ENCODE results near the gene NFIB.

The NFIB gene

DNA sequence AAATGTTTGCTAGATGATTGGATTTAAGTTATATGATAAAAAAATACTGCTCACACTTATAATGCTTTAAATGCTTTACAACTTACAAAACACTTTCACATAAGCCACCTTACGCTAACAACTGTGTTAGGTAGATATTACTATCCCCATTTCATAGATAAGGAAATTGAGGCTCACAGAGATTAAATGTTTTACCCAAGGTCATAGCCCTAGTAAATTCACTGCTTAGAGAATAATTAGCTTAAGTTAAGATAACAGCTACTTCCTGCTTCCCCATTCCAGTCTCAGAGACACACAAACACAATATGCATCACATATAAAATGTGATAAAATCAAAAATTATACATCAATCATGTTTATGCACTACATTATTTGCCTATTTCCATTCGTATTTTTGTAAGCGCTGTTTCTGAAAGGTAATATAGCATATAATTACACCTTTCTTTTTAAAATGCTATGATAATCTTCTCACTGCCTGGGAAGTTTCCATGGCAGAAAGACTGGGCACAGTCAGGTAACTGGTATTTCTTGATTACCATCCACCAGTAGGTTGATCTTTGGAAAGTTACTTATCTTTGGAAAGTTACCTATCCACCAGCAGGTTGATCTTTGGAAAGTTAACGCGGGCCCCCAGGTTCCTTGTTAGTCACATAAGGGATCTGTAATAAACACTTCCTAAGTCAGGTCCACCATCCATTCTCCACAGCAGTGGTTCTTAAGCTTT is 101.1 kb downstream of the NFIB start:
- DNase-seq (ENCODE audit: low spot score), result no peak

DNA sequence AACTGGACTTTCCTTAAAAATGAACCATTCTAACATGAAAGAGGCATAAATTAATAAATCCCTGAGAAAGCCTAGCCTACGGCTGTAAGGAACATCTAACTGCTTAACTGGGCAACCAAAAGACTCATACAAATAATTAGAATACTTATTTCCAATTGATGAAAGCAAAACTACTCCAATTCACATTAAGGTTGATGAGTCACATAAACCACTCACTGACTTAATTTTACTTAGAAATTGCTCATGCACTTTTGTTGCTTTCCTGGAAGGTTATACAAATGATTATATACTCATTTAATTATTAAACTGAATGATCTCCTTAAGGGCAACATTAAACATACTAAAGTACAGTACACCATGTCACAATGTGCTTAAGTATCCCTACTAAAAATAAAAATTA is 101.9 kb downstream of the NFIB start:
- no peak for DNase-seq (ENCODE audit: low spot score)

DNA sequence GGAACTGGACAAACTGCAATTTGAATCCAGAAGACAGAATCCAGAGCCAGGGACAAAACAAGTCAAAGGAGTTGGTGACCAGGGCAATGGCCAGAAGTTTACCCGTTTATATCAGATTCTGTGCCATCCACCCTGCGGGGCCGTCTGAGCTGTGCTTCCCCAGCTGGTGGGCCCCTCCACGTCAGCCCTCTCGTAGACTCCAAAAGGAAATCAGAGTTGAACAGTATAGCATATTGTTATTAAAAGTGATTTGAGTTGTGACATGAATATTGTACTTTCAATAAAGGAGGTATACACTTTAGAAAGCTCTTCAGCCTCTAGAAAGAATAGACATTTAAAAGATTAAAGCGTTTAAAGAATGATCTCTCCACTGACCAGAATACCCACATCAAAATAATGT is 102.4 kb downstream of the NFIB start:
- DNase-seq (ENCODE audit: low spot score), result no peak

DNA sequence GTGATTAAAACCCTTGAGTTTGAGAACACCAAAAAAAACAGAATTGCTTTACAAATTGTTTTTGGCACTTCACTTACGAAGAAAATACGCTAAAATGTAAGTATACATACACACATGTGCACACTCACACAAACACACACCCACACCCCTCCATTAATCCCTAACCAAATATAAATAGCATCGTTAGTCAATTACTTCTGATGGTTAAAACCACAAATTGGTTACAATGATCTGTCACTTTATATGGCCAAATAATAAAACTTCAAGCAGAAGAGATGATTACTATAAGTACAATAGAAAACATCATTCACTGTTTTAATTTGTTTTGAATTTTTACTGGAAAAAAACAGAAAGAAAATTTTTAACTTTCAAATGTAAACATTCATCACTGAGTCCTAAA is 103.5 kb downstream of the NFIB start:
- DNase-seq (ENCODE audit: low spot score), result no peak

DNA sequence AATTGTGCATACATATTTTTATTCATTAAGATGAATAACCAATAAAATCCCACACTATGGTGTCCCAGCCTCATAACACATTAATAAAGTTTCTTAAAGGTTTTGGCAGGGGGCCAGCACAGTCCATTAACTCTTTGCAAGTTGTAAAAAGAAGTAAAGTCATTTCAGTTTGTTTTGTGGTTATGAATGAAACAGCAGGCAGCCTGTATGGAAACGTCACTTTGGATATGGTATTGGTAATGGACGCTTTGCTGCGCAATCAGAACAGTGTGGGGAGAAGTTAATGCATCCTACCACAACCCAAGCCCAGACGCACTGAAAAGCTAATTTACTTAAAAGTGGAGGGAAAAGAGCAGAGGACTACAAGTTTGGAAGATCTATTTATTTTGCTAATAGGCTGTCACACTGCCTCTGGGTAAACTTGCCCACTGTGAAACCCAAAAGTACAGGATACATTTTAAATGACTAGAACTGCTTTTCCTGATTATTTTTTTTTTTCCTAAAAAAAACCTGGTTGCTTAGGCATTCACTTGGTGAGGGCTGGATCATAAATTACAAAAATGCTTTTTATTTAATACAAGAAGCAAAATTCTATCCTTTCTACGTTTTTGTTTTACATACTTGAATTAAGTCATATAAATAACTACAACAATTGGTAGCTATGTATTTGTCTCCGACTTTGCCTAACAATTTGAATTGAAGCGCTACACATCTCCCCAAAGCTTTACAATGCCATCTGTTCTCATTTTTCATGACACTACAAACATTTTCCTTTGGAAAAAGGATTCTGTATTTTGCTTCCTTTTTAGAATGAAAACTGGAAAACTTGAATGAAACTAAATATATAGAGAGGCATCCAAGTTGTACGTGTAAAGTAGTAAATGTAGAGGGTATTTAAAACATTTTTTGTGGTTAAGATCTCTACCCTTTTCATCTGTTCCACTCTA is 104.3 kb downstream of the NFIB start:
- DNase-seq (ENCODE audit: low spot score), result peak; percentile 25

DNA sequence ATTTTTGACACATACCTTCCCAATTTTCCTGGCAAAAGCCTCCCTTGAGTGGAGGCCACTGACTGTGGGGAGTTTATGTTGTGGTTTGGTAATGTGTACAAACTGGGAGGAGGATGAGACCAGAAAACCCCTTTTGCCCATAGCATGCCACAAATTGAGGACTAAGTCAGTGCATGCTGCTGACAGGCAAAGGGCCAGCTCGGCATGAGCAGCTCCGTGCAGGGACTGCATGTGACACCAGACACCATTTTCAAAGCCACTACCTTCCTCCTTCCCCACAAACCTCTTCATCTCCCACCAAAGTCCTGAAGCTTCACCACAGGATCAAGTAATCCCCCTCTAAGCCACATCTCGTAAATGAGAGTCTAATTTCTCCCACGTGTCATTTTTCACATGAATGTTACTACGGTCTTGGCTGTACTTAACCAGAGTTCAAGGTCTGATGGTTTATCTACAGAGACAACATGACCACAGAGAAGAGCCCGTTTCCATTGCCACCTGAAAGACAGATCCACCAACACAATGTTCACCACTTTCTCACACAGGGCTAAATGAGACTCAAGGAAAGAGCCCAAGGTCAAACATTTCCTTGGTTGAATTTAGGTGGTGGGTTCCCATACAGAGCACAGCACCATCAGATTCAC is 106.5 kb downstream of the NFIB start:
- DNase-seq (ENCODE audit: low spot score), result no peak

DNA sequence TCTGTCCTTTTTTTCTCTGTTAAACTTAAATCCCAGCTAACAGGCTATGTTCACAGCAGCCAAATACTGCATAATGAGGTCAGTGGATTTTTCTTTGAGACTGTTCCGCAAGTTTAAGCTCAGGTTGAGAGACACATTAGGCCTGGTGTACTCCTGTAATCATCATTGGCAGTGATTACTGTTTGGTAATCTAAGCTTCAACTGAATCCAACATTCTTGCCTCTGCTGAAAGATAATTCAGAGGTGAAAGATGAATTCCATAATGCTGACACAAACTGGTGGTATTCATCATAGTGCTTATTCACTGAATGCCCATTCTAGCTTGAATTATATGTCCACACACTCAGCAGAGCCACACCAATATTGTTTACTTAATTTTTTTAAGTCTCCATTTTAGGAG is 108.5 kb downstream of the NFIB start:
- no peak for DNase-seq (ENCODE audit: low spot score)

DNA sequence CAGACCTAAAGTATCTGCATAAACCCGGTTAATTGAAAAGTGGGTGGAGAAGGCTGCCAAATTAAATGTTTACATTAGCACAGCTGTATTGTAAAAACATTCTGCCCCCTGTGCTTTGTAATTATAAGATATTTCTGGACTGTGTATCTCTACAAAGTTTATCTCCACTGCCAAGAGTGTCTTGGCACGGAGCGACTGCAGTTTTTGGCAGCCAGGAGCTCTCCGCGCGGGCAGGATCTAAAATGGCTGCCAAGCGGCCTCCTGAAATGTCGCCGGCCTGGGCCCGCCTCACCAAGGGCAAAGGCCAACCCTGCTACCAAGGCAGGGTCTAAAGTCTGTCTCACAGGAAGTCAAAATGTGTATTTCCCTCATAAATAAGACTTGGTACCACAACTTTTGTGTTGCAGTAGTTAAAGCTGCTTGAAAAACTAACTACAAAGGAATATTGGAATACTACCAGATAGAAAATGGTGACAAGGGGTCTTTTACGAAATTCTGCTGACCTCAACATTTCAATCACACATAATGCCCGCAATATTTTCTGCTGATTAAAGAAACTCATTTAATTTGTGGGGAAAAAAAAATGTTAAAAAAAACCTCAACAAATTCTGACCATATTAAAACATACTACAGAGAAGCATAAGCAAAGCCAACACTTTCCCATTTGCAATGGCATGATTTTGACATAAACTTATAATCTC is 110.4 kb downstream of the NFIB start:
- peak; percentile 84 for DNase-seq (ENCODE audit: low spot score)

DNA sequence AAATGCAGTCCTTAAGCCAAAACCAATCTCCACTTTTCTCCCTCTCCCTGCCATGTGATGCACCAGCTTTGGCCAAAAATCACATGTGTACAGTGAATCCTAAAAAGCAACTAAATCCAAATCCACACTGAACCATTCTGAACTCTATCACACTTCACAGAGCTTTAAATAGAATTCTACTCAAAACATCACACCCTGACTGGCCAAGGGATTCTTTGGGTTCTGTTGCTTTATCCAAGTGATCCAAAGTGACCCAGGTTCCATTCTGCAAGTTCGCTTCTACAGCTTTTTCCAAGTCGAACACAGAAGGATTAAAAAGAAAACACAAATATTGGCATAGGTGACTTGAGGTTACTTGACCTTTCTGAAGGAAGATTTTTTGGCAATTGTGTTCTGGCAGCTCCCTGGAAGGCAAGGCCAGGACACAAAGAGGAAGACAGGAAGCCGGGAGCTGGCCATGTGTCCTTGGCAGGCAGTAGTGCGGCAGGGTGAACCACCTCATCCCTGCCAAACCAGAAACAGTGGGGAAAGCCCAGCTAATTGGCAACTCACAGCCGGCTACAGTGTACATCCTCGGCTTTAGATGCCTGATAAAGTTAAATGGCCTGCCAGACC is 115.0 kb downstream of the NFIB start:
- DNase-seq (ENCODE audit: low spot score), result peak; percentile 97

DNA sequence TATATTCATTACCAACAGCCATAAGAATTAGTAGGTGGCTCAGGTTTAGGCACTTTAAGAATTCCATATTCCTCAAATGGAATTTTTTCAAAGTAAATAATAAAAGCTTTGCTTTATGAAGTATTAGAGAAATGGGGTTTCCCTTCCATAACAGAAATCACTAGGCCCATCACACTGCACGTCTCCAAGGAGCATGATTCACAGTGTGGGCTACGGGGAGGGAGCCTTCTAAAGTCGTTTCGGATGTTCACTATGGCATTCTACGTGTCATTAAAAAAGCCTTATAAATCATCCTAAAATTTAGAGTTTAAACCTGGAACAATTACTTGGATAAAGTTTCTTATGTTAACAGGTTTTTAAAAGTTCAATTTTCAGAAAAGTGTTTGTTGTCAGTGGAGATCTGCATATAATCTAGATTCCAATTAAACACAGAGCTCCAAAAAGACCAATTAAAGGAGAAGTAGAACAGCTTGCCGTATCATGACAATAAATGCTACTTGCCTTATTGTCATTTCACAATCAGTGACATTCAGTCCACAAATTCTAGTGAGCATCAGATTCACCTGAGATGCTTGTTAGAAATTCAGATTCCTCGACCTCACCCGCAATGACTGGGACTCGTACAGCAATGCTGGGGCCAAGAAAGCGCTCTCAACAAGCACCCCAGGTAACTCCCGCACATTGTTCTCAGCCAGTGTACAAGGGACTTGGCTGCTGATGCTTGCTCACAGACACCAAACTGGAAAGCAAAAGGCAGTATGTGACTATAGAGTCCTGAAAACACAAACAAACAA is 115.7 kb downstream of the NFIB start:
- no peak for DNase-seq (ENCODE audit: low spot score)

DNA sequence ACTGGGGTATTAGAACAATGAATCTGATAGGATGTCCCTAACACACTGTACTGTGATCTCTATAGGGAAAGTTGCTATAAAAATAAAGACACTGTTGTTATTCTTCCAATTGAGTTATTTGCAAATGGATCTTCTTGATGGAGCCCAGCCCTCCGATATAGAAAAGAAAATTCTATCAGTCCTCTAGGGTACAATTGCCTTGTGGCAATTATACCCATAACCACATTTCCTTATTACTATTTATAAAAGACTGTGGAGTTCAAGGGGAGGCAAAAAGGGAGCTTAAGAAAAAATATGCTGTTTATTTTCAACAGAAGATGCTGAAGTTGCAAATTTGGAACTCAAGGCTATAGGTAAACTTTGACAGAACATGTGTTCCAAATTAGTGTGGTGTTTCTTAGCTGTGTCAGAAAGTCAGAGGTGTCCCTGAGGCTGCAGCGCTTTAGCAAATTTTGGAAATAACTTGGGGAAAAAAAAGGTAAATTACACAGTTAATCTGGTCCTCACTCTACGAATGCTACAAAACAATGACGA is 116.5 kb downstream of the NFIB start:
- no peak for DNase-seq (ENCODE audit: low spot score)

DNA sequence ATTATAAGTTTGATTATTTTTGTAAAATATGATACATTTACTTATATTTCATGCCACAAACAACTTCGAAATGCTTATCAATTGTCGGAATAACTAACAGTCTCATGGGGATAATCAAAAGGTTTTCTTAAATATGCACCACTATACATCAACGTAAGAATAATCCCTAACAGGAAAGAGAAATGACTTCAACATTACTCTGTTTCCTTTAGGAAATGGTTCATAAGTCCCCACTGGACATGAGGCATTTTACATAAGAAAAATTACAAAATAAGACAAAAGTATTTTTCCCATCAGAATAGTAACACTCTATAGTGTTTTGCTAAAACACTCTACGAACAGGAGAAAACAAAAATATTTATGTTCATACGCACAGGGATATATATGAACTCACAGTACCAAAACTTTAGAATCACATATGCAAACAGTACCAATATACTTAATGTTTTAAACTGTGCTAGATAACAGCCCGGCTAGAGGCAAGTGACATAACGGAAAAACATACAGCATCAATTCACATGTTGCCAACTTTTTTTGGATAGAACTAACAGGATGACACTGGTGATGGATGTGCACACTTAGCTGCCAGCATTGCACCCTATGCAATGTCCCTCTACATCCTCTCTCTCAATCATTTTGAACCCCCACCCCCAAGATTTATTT is 120.5 kb downstream of the NFIB start:
- DNase-seq (ENCODE audit: low spot score), result no peak

DNA sequence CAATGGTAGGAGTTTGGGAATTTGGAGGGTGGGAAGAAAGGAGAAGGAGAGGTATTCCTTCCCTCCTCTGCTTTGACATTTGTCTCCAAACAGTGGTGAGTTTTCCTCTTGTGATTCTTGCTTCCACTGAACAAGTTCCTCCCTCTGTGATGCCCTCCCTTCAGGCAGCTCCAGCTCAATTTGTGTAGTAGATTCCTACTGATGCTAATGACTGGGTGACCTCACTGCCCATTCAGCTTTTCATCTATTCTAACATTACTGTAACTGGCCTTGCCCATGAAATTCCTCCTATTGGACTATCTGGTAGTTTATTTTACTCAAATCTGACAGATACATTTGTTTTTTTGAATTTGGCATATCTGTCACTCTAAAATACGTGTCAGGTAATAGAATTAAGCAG is 121.4 kb downstream of the NFIB start:
- DNase-seq (ENCODE audit: low spot score), result no peak

DNA sequence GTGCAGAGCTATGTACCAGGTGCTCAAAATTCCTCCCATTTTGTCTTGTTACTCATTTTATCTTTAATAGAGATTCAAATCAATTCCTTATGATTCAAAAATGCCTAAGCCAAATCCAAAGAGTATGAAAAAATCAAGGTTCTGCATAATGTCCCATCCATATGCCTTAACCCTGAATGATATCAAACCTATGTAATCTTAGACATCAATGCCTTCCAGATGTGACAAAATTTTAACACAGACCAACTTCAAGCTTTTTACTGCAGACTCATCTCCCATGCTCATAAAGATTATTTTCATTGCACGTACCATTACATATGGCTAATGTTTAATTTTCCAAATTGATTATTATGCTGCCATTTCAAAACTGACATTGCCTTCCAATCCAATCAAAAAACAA is 122.4 kb downstream of the NFIB start:
- no peak for DNase-seq (ENCODE audit: low spot score)

DNA sequence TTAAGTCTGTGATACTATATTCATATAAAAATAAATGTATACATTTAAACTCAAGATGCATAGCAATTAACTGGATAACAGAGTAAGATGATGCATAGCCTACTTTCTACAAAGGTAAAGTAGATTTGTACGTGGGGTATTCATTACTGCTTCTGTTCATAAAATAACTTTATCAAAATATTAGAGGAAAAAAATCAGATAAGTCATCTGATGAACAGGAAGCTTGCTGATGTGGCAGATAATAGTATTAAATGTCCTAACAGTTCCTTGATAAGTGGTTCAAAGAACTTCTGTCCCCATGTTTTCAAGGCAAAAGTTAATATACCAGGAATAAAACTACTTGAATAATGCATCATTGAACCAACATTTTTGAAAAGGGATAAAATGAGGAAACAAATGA is 123.7 kb downstream of the NFIB start:
- DNase-seq (ENCODE audit: low spot score), result no peak

DNA sequence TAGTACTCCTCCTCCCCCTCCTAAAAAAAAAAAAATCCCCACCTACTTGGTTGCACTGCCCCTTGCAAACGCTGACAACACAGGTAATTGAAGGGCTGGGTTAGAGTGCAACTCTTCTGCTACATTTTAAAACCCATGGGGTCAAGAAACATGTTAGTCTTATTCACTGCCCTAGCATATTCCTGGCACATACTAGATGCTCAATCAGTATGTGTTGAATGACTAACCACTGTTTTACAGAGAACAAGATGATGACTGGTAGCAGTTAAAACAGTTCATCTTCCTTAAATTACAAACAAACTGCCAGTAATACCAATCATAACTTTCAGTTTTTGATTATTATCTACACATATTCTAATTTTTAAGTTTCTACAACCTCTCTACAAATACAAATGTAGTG is 124.4 kb downstream of the NFIB start:
- DNase-seq (ENCODE audit: low spot score), result no peak

DNA sequence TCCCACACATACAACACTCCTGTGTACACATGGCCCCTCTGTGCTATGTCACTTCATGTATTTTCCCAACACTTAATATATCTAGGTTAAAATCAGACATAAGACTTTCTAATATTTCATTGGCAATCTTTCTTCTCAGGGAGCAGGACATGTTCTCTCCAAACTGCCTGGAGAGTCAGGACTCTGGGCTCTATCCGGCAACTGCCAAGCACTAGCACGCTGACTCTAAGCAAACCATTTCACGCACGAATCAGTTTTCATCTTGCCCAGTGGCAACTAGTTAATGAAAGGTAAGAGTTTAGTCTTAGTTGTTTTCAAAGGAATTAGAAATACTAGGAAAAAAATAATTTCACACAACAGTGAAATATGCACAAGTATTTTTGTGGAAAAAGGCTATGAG is 124.8 kb downstream of the NFIB start:
- no peak for DNase-seq (ENCODE audit: low spot score)

DNA sequence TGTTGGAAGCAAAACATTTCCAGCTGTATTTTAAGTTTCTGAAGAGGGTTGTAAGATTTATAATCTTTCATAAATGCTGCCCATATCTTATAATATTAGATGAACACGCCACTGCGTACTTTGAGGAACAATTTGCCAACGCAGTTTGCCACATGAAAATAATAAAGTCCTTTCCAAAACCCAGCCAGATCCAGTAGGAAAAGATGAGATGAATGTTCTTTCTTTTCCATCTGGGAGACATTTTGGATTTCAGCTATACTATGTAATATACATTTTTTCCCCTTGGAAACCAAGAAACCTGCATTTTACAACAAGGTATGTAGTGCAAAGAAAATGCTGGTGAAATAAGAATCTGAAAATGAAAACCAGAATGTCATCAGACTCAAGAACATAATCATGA is 125.4 kb downstream of the NFIB start:
- DNase-seq (ENCODE audit: low spot score), result no peak

DNA sequence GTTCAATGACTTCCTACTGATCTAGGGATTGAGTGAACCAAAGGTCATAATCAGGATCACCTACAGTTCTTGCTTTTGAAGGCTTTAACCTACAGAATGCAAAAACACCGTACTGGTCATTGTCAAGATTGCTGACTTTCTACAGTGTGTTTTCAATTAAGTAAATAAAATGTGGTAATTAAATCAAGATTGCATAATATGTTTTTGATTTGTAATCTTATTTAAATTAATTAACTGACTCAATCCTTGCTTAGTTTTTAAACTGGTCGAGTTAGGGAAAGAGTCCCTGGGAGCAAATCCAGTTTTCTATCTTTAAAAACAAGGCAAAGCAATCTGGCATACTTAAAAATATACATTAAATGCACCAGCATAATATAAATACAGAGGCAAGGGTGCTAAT is 125.9 kb downstream of the NFIB start:
- DNase-seq (ENCODE audit: low spot score), result no peak

DNA sequence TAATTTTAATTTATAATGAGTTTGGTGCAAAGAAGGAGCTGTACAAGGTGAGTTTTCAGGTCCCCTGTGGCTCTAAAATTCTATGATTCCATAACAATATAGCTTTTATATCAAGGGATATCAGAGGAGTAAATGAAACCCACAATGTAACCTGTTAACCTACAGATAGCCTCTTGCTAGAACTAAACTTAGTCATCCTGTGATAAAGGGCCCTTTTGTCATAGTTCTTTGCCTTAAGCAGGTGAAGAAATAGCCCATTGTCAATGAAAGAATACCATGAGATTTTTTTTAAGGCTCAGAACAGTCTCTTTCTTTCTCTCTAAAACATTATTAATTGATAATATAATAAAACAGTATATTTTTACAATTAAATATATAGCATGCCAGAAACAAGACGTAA is 127.8 kb downstream of the NFIB start:
- no peak for DNase-seq (ENCODE audit: low spot score)
